Panc1 (cell line): ENCODE measurements around the gene HADHA. TPM values are rescaled to one million over a fixed set of nuclear protein-coding genes. Genes with fewer than 3 reads are reported as not detected.
"Not testable (repeated sequence)": the region's sequence is repeated elsewhere in the genome, so short reads cannot be mapped to it uniquely, and the experiment has no call there.

ENCODE experiments used
- ATAC-seq: fragments of 200-7000 bp; cut with Tn5 transposase; 2 replicates; pipeline ENCODE4 v1.9.1; 2020; ENCODE audit warnings: mild to moderate bottlenecking, moderate library complexity
- BruUV-seq: library from RNA; stranded (reverse); fragments of 400-500 nt; replicated peaks from 2 replicates; lab custom pipeline; 2021; lab: Mats Ljungman, UMichigan
- CTCF ChIA-PET: fragments of 300-600 bp; sonication (Branson Sonifier 250); formaldehyde crosslinking; loops from one replicate; lab custom pipeline; 2022; ENCODE audit warnings: antibody characterized with exemption; lab: Charles Lee
- POLR2A ChIA-PET: fragments of 300-600 bp; sonication (Branson Sonifier 250); formaldehyde crosslinking; loops from one replicate; lab custom pipeline; 2022; ENCODE audit warnings: antibody characterized with exemption; lab: Charles Lee
- DNase-seq: peaks from one replicate; pipeline ENCODE4 v3.0.0-alpha.2; 2010; ENCODE audit warnings: low read depth, low spot score
- H3K27ac ChIP-seq: 2 replicates; pipeline ENCODE4 v1.5.1; 2011; ENCODE audit warnings: mild to moderate bottlenecking, low read length, inconsistent platforms
- H3K27me3 ChIP-seq: fragments of 200-500 bp; sonication (Bioruptor generic); 2 replicates; pipeline ENCODE4 v1.6.0; 2014; ENCODE audit warnings: low read length, inconsistent platforms; ENCODE audit not compliant: control insufficient read depth, insufficient read depth
- H3K36me3 ChIP-seq: fragments of 200-500 bp; sonication (Bioruptor generic); 2 replicates; pipeline ENCODE4 v1.5.1; 2014; ENCODE audit warnings: inconsistent platforms, mild to moderate bottlenecking, low read length, moderate library complexity; ENCODE audit not compliant: control insufficient read depth, insufficient read depth
- H3K4me1 ChIP-seq: 2 replicates; pipeline ENCODE4 v1.5.1; 2011; ENCODE audit warnings: inconsistent platforms, mild to moderate bottlenecking, low read length, moderate library complexity; ENCODE audit not compliant: control insufficient read depth, insufficient read depth
- H3K4me3 ChIP-seq, 2 experiments: 2 replicates each; pipeline ENCODE4 v1.5.1; 2011 to 2012; ENCODE audit warnings: low read depth in 2 of 2, low read length in 2 of 2, mild to moderate bottlenecking in 2 of 2, inconsistent platforms in 1 of 2, moderate library complexity in 1 of 2
- H3K9me3 ChIP-seq: fragments of 200-500 bp; sonication (Bioruptor generic); 2 replicates; pipeline ENCODE4 v1.5.1; 2014; ENCODE audit warnings: low read depth, mild to moderate bottlenecking, inconsistent platforms, low read length, moderate library complexity; ENCODE audit not compliant: control insufficient read depth, insufficient read depth
- CTCF ChIP-seq: fragments of 450-650 bp; IDR thresholded peaks from 2 replicates; pipeline ENCODE4 v1.5.1; 2017; ENCODE audit warnings: mild to moderate bottlenecking
- POLR2AphosphoS5 ChIP-seq: IDR thresholded peaks from 2 replicates; pipeline ENCODE4 v1.6.1; 2012; ENCODE audit warnings: mild to moderate bottlenecking, low read depth, low read length, moderate library complexity
- REST ChIP-seq, 2 experiments: IDR thresholded peaks; 2 replicates each; pipeline ENCODE4 v1.6.1; 2011 to 2012; ENCODE audit warnings: low read depth in 2 of 2, control low read depth in 1 of 2, low read length in 1 of 2, mild to moderate bottlenecking in 1 of 2, moderate library complexity in 1 of 2; ENCODE audit not compliant: insufficient read depth in 1 of 2
- SIN3A ChIP-seq: IDR thresholded peaks from 2 replicates; pipeline ENCODE4 v1.6.1; 2012; ENCODE audit warnings: low read depth, mild to moderate bottlenecking, low read length, moderate library complexity, borderline replicate concordance; ENCODE audit not compliant: insufficient read depth
- TCF7L2 ChIP-seq: IDR thresholded peaks from 2 replicates; pipeline ENCODE4 v1.6.1; 2011; ENCODE audit warnings: mild to moderate bottlenecking, low read depth, low read length, inconsistent platforms
- in situ Hi-C: cut with HindIII; loops from 2 replicates; pipeline ENCODE4 v1.10.0; 2016; ENCODE audit warnings: low sequenced_read_pairs, low pct_unique_long_range_greater_than_20kb
- intact Hi-C: fragments of 100-400 bp; cut with micrococcal nuclease; formaldehyde crosslinking; loops from one replicate; pipeline ENCODE4 v1.10.0; 2022; ENCODE audit not compliant: unreplicated experiment
- total RNA-seq: library from RNA; stranded (reverse); gene quantifications from one replicate; pipeline ENCODE4 v1.2.1, GENCODE V29; 2021; ENCODE audit not compliant: unreplicated experiment

The HADHA gene
- total RNA-seq, 1 experiment from 2014 or later = 148 TPM

GRCh38 chr2:26258836-26259235 lies 14.4 kb upstream of the HADHA start:
- H3K9me3 ChIP-seq, H3K27ac ChIP-seq, POLR2A ChIA-PET, DNase-seq, H3K4me3 ChIP-seq, BruUV-seq, ATAC-seq, in situ Hi-C loops, H3K27me3 ChIP-seq, H3K4me1 ChIP-seq, CTCF ChIA-PET, H3K36me3 ChIP-seq, intact Hi-C loops: not testable (repeated sequence)

- DNase-seq (no peak), ATAC-seq (no peak)
- Histone ChIP-seq H3K27ac (no peak overlapping the region), H3K4me3 (no peak overlapping the region), H3K4me1 (no peaks in the 10 kb centered on the region), H3K36me3 (peaks cover 7% of the 10 kb centered on the region), H3K9me3 (no peaks in the 10 kb centered on the region), H3K27me3 (no peaks in the 10 kb centered on the region)
- TF ChIP-seq POLR2AphosphoS5 (no peak), TCF7L2 (no peak), SIN3A (no peak), REST (IDR thresholded peaks at IDR 0.05; ENCODE audit: insufficient read depth in 1 of 2, low read depth in 2 of 2, low read length in 1 of 2) (no peak), CTCF (no peak)
- BruUV-seq = no TSS peak
- intact Hi-C loops (no loop called here), in situ Hi-C loops (no loop called here)
- ChIA-PET POLR2A (no interaction called here), CTCF (no interaction called here)
Observed at GRCh38 chr2:26255759-26256384, 11.4 kb upstream of the HADHA start.

GRCh38 chr2:26251893-26252292 lies 7.5 kb upstream of the HADHA start:
- H3K4me3 ChIP-seq = no peak overlapping the region
- no peaks in the 10 kb centered on the region for H3K9me3 ChIP-seq
- CTCF ChIA-PET = no interaction called here
- peaks cover 8% of the 10 kb centered on the region for H3K4me1 ChIP-seq
- intact Hi-C loops = no loop called here
- TF ChIP-seq CTCF = no peak
- no peak for TF ChIP-seq SIN3A
- DNase-seq (no peak), ATAC-seq (no peak)
- BruUV-seq = no TSS peak
- POLR2A ChIA-PET = interaction anchor here (0.6 kb wide), 1 partner anchor 127 kb away, joined by 3 read pairs; no protein-coding TSS in a partner anchor
- H3K27ac ChIP-seq = no peak overlapping the region
- H3K27me3 ChIP-seq = no peaks in the 10 kb centered on the region
- in situ Hi-C loops = no loop called here
- H3K36me3 ChIP-seq = peaks cover 7% of the 10 kb centered on the region
